H1 (cell line): ENCODE results near the gene GPC3. TPM values are rescaled to one million over a fixed set of nuclear protein-coding genes. Genes with fewer than 3 reads are reported as not detected.

Experiments used
- CTCF ChIA-PET: fragments of 300-600 bp; sonication (Branson Sonifier 250); formaldehyde crosslinking; loops from one replicate; lab custom pipeline; 2021; ENCODE audit not compliant: partially characterized antibody; lab: Charles Lee
- POLR2A ChIA-PET: fragments of 300-600 bp; sonication (Branson Sonifier 250); formaldehyde crosslinking; loops from one replicate; lab custom pipeline; 2021; ENCODE audit warnings: inconsistent platforms; ENCODE audit not compliant: partially characterized antibody; lab: Charles Lee
- DNase-seq, 2 experiments: peaks; one replicate each; pipeline versions ENCODE4 v3.0.0 to v3.0.0-alpha.2; 2010 to 2022; ENCODE audit warnings: low spot score in 2 of 2, low read depth in 1 of 2, mixed read lengths in 1 of 2
- FAIRE-seq: peaks from 2 replicates; lab custom pipeline; 2011; peaks lifted over from hg19 to GRCh38; lab: Jason Lieb, UNC
- H2AFZ ChIP-seq: 2 replicates; pipeline ENCODE4 v1.8.1; 2012; ENCODE audit warnings: low read length, inconsistent platforms
- H2AK5ac ChIP-seq: 2 replicates; pipeline ENCODE4 v1.6.1; 2013; ENCODE audit warnings: low read depth, low read length
- H2BK120ac ChIP-seq: replicated peaks from 2 replicates; pipeline ENCODE3; 2013; ENCODE audit warnings: low read depth, low read length, inconsistent platforms
- H2BK12ac ChIP-seq: 2 replicates; pipeline ENCODE4 v1.6.1; 2013; ENCODE audit warnings: low read depth, low read length
- H2BK15ac ChIP-seq: 2 replicates; pipeline ENCODE4 v1.6.1; 2013; ENCODE audit warnings: low read length
- H2BK20ac ChIP-seq: 2 replicates; pipeline ENCODE4 v1.6.1; 2013; ENCODE audit warnings: low read length
- H2BK5ac ChIP-seq: 2 replicates; pipeline ENCODE4 v1.6.1; 2013; ENCODE audit warnings: low read depth, low read length
- H3K14ac ChIP-seq: 2 replicates; pipeline ENCODE4 v1.6.1; 2013; ENCODE audit warnings: inconsistent platforms; ENCODE audit not compliant: insufficient read length
- H3K18ac ChIP-seq: 2 replicates; pipeline ENCODE4 v1.6.1; 2013; ENCODE audit warnings: low read length; ENCODE audit errors: extremely low read depth
- H3K23ac ChIP-seq: 2 replicates; pipeline ENCODE4 v1.6.1; 2013; ENCODE audit warnings: inconsistent platforms; ENCODE audit not compliant: insufficient read length
- H3K23me2 ChIP-seq: 2 replicates; pipeline ENCODE4 v1.6.1; 2013; ENCODE audit warnings: low read depth, low read length
- H3K27ac ChIP-seq: 2 replicates; pipeline ENCODE4 v1.6.1; 2011; ENCODE audit warnings: low read depth, low read length, inconsistent platforms
- H3K27me3 ChIP-seq, 4 experiments: replicated peaks in 1 of 4; 1 replicate in 1 of 4; 2 replicates in 3 of 4; pipeline versions ENCODE4 v1.6.1 to v1.8.1; 2011 to 2013; ENCODE audit warnings: low read length in 3 of 4, mild to moderate bottlenecking in 3 of 4, inconsistent platforms in 2 of 4, mixed read lengths in 2 of 4, moderate library complexity in 1 of 4; ENCODE audit not compliant: control insufficient read depth in 3 of 4, insufficient read depth in 3 of 4; ENCODE audit errors: extremely low read depth in 1 of 4
- H3K36me3 ChIP-seq, 4 experiments: 2 replicates each; pipeline versions ENCODE4 v1.6.1 to v1.8.1; 2011 to 2013; ENCODE audit warnings: mild to moderate bottlenecking in 4 of 4, low read length in 3 of 4, moderate library complexity in 2 of 4, control low read depth in 1 of 4, inconsistent platforms in 1 of 4; ENCODE audit not compliant: insufficient read depth in 4 of 4, control insufficient read depth in 2 of 4
- H3K4ac ChIP-seq: replicated peaks from 2 replicates; pipeline ENCODE3; 2013; ENCODE audit warnings: low read length, low read depth, mixed read lengths, inconsistent platforms; ENCODE audit not compliant: insufficient read length
- H3K4me1 ChIP-seq, 4 experiments: replicated peaks in 1 of 4; 1 replicate in 1 of 4; 2 replicates in 3 of 4; pipeline versions ENCODE4 v1.6.1 to v1.8.1; 2011 to 2013; ENCODE audit warnings: low read length in 3 of 4, inconsistent platforms in 2 of 4, mixed read lengths in 1 of 4; ENCODE audit not compliant: insufficient read depth in 4 of 4, control insufficient read depth in 3 of 4
- H3K4me2 ChIP-seq, 2 experiments: 2 replicates each; pipeline versions ENCODE4 v1.6.1 to v1.8.1; 2011 to 2013; ENCODE audit warnings: low read depth in 2 of 2, low read length in 2 of 2, control low read depth in 1 of 2, inconsistent platforms in 1 of 2, mild to moderate bottlenecking in 1 of 2; ENCODE audit not compliant: insufficient read depth in 1 of 2
- H3K4me3 ChIP-seq, 4 experiments: fragments of 200-600, 300-600 bp in 1 of 4; sonication (generic), shearing (Covaris generic), sonication (Bioruptor Twin) in 1 of 4; 2 replicates each; pipeline versions ENCODE4 v1.5.1 to v1.8.1; 2011 to 2016; ENCODE audit warnings: low read length in 4 of 4, low read depth in 3 of 4, control low read depth in 2 of 4, inconsistent platforms in 2 of 4, mild to moderate bottlenecking in 2 of 4, mixed read lengths in 1 of 4, moderate library complexity in 1 of 4; ENCODE audit not compliant: insufficient read depth in 2 of 4; ENCODE audit errors: extremely low read depth in 1 of 4
- H3K56ac ChIP-seq: replicated peaks from 2 replicates; pipeline ENCODE3; 2013; ENCODE audit warnings: low read depth, mild to moderate bottlenecking, mixed read lengths, low read length, inconsistent platforms; ENCODE audit not compliant: insufficient read length
- H3K79me1 ChIP-seq: 2 replicates; pipeline ENCODE4 v1.6.1; 2013; ENCODE audit warnings: low read depth, low read length, control low read depth
- H3K79me2 ChIP-seq, 2 experiments: 2 replicates each; pipeline versions ENCODE4 v1.6.1 to v1.8.1; 2012 to 2013; ENCODE audit warnings: low read length in 2 of 2, mild to moderate bottlenecking in 2 of 2, inconsistent platforms in 1 of 2; ENCODE audit not compliant: insufficient read depth in 2 of 2, control insufficient read depth in 1 of 2
- H3K9ac ChIP-seq, 4 experiments: replicated peaks in 1 of 4; 1 replicate in 1 of 4; 2 replicates in 3 of 4; pipeline versions ENCODE4 v1.6.1 to v1.8.1; 2011 to 2013; ENCODE audit warnings: low read depth in 3 of 4, low read length in 3 of 4, control low read depth in 2 of 4, mild to moderate bottlenecking in 2 of 4, moderate library complexity in 2 of 4, inconsistent platforms in 1 of 4; ENCODE audit errors: extremely low read depth in 1 of 4
- H3K9me3 ChIP-seq, 2 experiments: 2 replicates each; pipeline versions ENCODE4 v1.6.1 to v1.8.1; 2012 to 2013; ENCODE audit warnings: mild to moderate bottlenecking in 2 of 2, moderate library complexity in 2 of 2, control low read depth in 1 of 2, inconsistent platforms in 1 of 2, low read depth in 1 of 2, low read length in 1 of 2, mixed read lengths in 1 of 2; ENCODE audit not compliant: insufficient read depth in 2 of 2
- H4K20me1 ChIP-seq, 2 experiments: replicated peaks in 1 of 2; 2 replicates each; pipeline versions ENCODE3 to v1.8.1; 2011 to 2013; ENCODE audit warnings: inconsistent platforms in 2 of 2, low read length in 2 of 2, mild to moderate bottlenecking in 1 of 2; ENCODE audit not compliant: insufficient read depth in 2 of 2, control insufficient read depth in 1 of 2
- H4K5ac ChIP-seq: 2 replicates; pipeline ENCODE4 v1.6.1; 2013; ENCODE audit warnings: low read length, low read depth, mixed read lengths, inconsistent platforms; ENCODE audit not compliant: insufficient read length
- H4K8ac ChIP-seq: 2 replicates; pipeline ENCODE4 v1.8.0; 2013; ENCODE audit warnings: mild to moderate bottlenecking, moderate library complexity, low read length, inconsistent platforms; ENCODE audit not compliant: insufficient read depth; ENCODE audit errors: extremely low read depth
- H4K91ac ChIP-seq: replicated peaks from 2 replicates; pipeline ENCODE3; 2013; ENCODE audit warnings: low read length, mixed read lengths, inconsistent platforms; ENCODE audit not compliant: insufficient read length
- BRCA1 ChIP-seq: IDR thresholded peaks from 2 replicates; pipeline ENCODE4 v1.6.1; 2012; ENCODE audit warnings: low read depth, low read length, improper control_type of control experiment
- CBX8 ChIP-seq: fragments of 300-800, 300-1000 bp; sonication (generic); IDR thresholded peaks from 2 replicates; pipeline ENCODE4 v1.7.1; 2016; ENCODE audit warnings: low read depth, low read length, borderline replicate concordance
- JUND ChIP-seq: IDR thresholded peaks from 2 replicates; pipeline ENCODE4 v1.6.1; 2011; ENCODE audit warnings: mild to moderate bottlenecking, improper control_type of control experiment, low read length
- MAFK ChIP-seq: IDR thresholded peaks from 2 replicates; pipeline ENCODE4 v1.6.1; 2012; ENCODE audit warnings: low read depth, mild to moderate bottlenecking, improper control_type of control experiment, low read length
- POLR2AphosphoS5 ChIP-seq: IDR thresholded peaks from 2 replicates; pipeline ENCODE4 v1.6.1; 2011; ENCODE audit warnings: low read depth, low read length
- WGBS, 2 experiments: shearing (Covaris generic) in 1 of 2; methylation state at CpG; one replicate each; pipeline versions ENCODE4 v1.1.6 to v1.1.7; 2013 to 2015; ENCODE audit warnings: low lambda C conversion rate in 2 of 2, mixed read lengths in 2 of 2, inconsistent platforms in 1 of 2, low coverage in 1 of 2, missing lambda C conversion rate in 1 of 2; ENCODE audit not compliant: insufficient replicate concordance in 2 of 2, insufficient coverage in 1 of 2, insufficient read length in 1 of 2; ENCODE audit errors: extremely low coverage in 1 of 2, missing lambda C conversion rate in 1 of 2; 5-methylcytosine and 5-hydroxymethylcytosine counted together
- polyA plus RNA-seq, 7 experiments: library from polyadenylated mRNA; depleted of rRNA in 3 of 7; stranded (reverse) in 5 of 7; unstranded in 2 of 7; fragments of >200 nt in 5 of 7; fragments of 200-250 nt in 2 of 7; gene quantifications; 1 replicate in 5 of 7; 2 replicates in 1 of 7; 4 replicates in 1 of 7; pipeline versions ENCODE4 v1.2.1 to v1.2.3, GENCODE V29; 2011 to 2013; ENCODE audit warnings: missing spikeins in 2 of 7, mixed read lengths in 2 of 7
- total RNA-seq: library from RNA; stranded (reverse); fragmentation: NEBNext Ultra II Directional; extraction: Animal tissue kit (Norgen Biotek cat#: 25700); gene quantifications from 2 replicates; pipeline ENCODE4 v1.2.1, GENCODE V29; 2021

Gene GPC3
- total and polyA plus RNA-seq, 2 of the 8 experiments (the other 6 are each of a cell fraction or from before 2014, with no cell fraction given), result 64.8 to 71.9 TPM

GRCh38 chrX:133602881-133603280 lies 382.5 kb downstream of the GPC3 start:
- no peaks in the 10 kb centered on the region for H3K27me3 ChIP-seq
- 93% methylated on average over 3 of the region's 4 CpGs; no CpG with 5 or more reads in 1 of the 2 experiments for WGBS, 2 experiments

More at GRCh38 chrX:133602881-133603280, 382.5 kb downstream of the GPC3 start:
- no peaks in the 10 kb centered on the region for H3K4me1 ChIP-seq
- no peaks in the 10 kb centered on the region for H3K36me3 ChIP-seq
- H3K9me3 ChIP-seq, result no peaks in the 10 kb centered on the region
- no peak overlapping the region for H2AK5ac ChIP-seq
- no peaks in the 10 kb centered on the region for H3K79me2 ChIP-seq
- no peak for FAIRE-seq
- H4K5ac ChIP-seq, result no peak overlapping the region
- no peak overlapping the region for H4K8ac ChIP-seq
- H2BK20ac ChIP-seq, result no peak overlapping the region
- H2AFZ ChIP-seq, result no peak overlapping the region
- H3K4me2 ChIP-seq, result no peak overlapping the region
- no peak overlapping the region for H3K18ac ChIP-seq
- H4K91ac ChIP-seq, result no peak overlapping the region
- no peaks in the 10 kb centered on the region for H3K23me2 ChIP-seq
- no peak overlapping the region for H2BK12ac ChIP-seq
- H3K27ac ChIP-seq, result no peak overlapping the region
- no peak overlapping the region for H2BK5ac ChIP-seq
- no peak overlapping the region for H3K23ac ChIP-seq
- H3K9ac ChIP-seq, result no peak overlapping the region
- no peak overlapping the region for H2BK15ac ChIP-seq
- no peak overlapping the region for H2BK120ac ChIP-seq
- H3K14ac ChIP-seq, result no peak overlapping the region
- TF ChIP-seq MAFK (no peak), BRCA1 (no peak), JUND (no peak), POLR2AphosphoS5 (no peak), CBX8 (no peak)
- no peaks in the 10 kb centered on the region for H4K20me1 ChIP-seq
- H3K79me1 ChIP-seq, result no peaks in the 10 kb centered on the region
- H3K56ac ChIP-seq, result no peak overlapping the region
- CTCF ChIA-PET, result interaction anchor here (0.7 kb wide), 1 partner anchor 75 kb away, joined by 3 read pairs; no protein-coding TSS in a partner anchor
- H3K4me3 ChIP-seq, result no peak overlapping the region
- H3K4ac ChIP-seq, result no peak overlapping the region
- POLR2A ChIA-PET, result no interaction called here
- DNase-seq, result no peak
